PFSK-1 (cell line): Measurements from ENCODE around the gene ITGAL.

Experiments used
- FOXP2 ChIP-seq: optimal IDR thresholded peaks from 2 replicates; pipeline ENCODE3; 2011; ENCODE audit warnings: borderline replicate concordance, control low read depth, inconsistent platforms; ENCODE audit not compliant: insufficient read depth; ENCODE audit errors: extremely low read length, extremely low read depth
- POLR2AphosphoS5 ChIP-seq: IDR thresholded peaks from 2 replicates; pipeline ENCODE4 v1.6.1; 2012; ENCODE audit warnings: low read depth, mild to moderate bottlenecking, control low read depth, low read length, moderate library complexity
- REST ChIP-seq, 2 experiments: IDR thresholded peaks; 2 replicates each; pipeline versions ENCODE4 v1.6.1 to v1.8.0; 2011 to 2012; ENCODE audit warnings: low read depth in 2 of 2, low read length in 2 of 2, control low read depth in 1 of 2, inconsistent platforms in 1 of 2, mild to moderate bottlenecking in 1 of 2, moderate library complexity in 1 of 2; ENCODE audit not compliant: insufficient read depth in 1 of 2
- SIN3A ChIP-seq: IDR thresholded peaks from 2 replicates; pipeline ENCODE4 v1.6.1; 2012; ENCODE audit warnings: mild to moderate bottlenecking, low read length, moderate library complexity, borderline replicate concordance; ENCODE audit not compliant: insufficient read depth
- TAF1 ChIP-seq: IDR thresholded peaks from 2 replicates; pipeline ENCODE4 v1.6.1; 2012; ENCODE audit warnings: low read length, control low read depth, borderline replicate concordance; ENCODE audit not compliant: insufficient read depth

Gene ITGAL

GRCh38 chr16:30567160-30567990 lies 94.8 kb downstream of the ITGAL start:
- no peak for TF ChIP-seq REST (IDR thresholded peaks at IDR 0.05; ENCODE audit: insufficient read depth in 1 of 2, low read depth in 2 of 2, low read length in 2 of 2)
- no peak for TF ChIP-seq FOXP2
- TF ChIP-seq TAF1: no peak
- TF ChIP-seq SIN3A: no peak
- TF ChIP-seq POLR2AphosphoS5: no peak

- TF ChIP-seq FOXP2: no peak
- TF ChIP-seq POLR2AphosphoS5: no peak
- no peak for TF ChIP-seq REST (IDR thresholded peaks at IDR 0.05; ENCODE audit: insufficient read depth in 1 of 2, low read depth in 2 of 2, low read length in 2 of 2)
- TF ChIP-seq SIN3A: no peak
- TF ChIP-seq TAF1: no peak
Observed at GRCh38 chr16:30567991-30568638, 95.6 kb downstream of the ITGAL start.

- no peak for TF ChIP-seq TAF1
- TF ChIP-seq SIN3A: no peak
- no peak for TF ChIP-seq POLR2AphosphoS5
- no peak for TF ChIP-seq FOXP2
- TF ChIP-seq REST (IDR thresholded peaks at IDR 0.05; ENCODE audit: insufficient read depth in 1 of 2, low read depth in 2 of 2, low read length in 2 of 2): no peak
Observed at GRCh38 chr16:30569281-30569680, 96.7 kb downstream of the ITGAL start.

- TF ChIP-seq TAF1: no peak
- no peak for TF ChIP-seq SIN3A
- TF ChIP-seq POLR2AphosphoS5: no peak
- TF ChIP-seq REST (IDR thresholded peaks at IDR 0.05; ENCODE audit: insufficient read depth in 1 of 2, low read depth in 2 of 2, low read length in 2 of 2): no peak
- no peak for TF ChIP-seq FOXP2
Observed at GRCh38 chr16:30569746-30570635, 97.4 kb downstream of the ITGAL start.
